Measurements from ENCODE around the gene CTCF.

Gene CTCF

GRCh38 chr16:67608364-67608763 lies 46.0 kb downstream of the CTCF start:
- no peak for DNase-seq

- peak; percentile 33 for DNase-seq
These were observed 51.5 kb downstream of the CTCF start for GRCh38 chr16:67613808-67614207.

GRCh38 chr16:67628216-67628615 lies 65.9 kb downstream of the CTCF start:
- no peak for DNase-seq

- DNase-seq: no peak
These were observed 70.3 kb downstream of the CTCF start for GRCh38 chr16:67632415-67633172.

GRCh38 chr16:67636713-67637112 lies 74.4 kb downstream of the CTCF start:
- no peak for DNase-seq

- DNase-seq: no peak
These were observed 75.3 kb downstream of the CTCF start for GRCh38 chr16:67637625-67638024.

GRCh38 chr16:67641779-67642708 lies 79.7 kb downstream of the CTCF start:
- DNase-seq: no peak

- DNase-seq: no peak
These were observed 81.7 kb downstream of the CTCF start for GRCh38 chr16:67644038-67644437.

GRCh38 chr16:67645397-67646121 lies 83.2 kb downstream of the CTCF start:
- DNase-seq: peak; percentile 42

- no peak for DNase-seq
These were observed 84.9 kb downstream of the CTCF start for GRCh38 chr16:67647111-67647651.

GRCh38 chr16:67647681-67648080 lies 85.4 kb downstream of the CTCF start:
- DNase-seq: no peak

- DNase-seq: no peak
These were observed 85.9 kb downstream of the CTCF start for GRCh38 chr16:67648088-67648763.

GRCh38 chr16:67648764-67649407 lies 86.6 kb downstream of the CTCF start:
- no peak for DNase-seq

- DNase-seq: no peak
These were observed 87.2 kb downstream of the CTCF start for GRCh38 chr16:67649494-67649931.

GRCh38 chr16:67650023-67650422 lies 87.7 kb downstream of the CTCF start:
- no peak for DNase-seq

- DNase-seq: no peak
These were observed 88.7 kb downstream of the CTCF start for GRCh38 chr16:67651039-67651438.

- DNase-seq: no peak
These were observed 89.5 kb downstream of the CTCF start for GRCh38 chr16:67651847-67652246.

GRCh38 chr16:67652578-67653127 lies 90.3 kb downstream of the CTCF start:
- no peak for DNase-seq

GRCh38 chr16:67653128-67653788 lies 90.9 kb downstream of the CTCF start:
- no peak for DNase-seq

- no peak for DNase-seq
These were observed 91.6 kb downstream of the CTCF start for GRCh38 chr16:67653789-67654402.
